IMR-90 (cell line): ENCODE measurements around the gene ABCC4.

Experiments
- POLR2A ChIP-seq: IDR thresholded peaks from 2 replicates; pipeline ENCODE4 v1.6.1; 2012; ENCODE audit warnings: mild to moderate bottlenecking, low read depth, low read length
- RAD21 ChIP-seq: IDR thresholded peaks from 2 replicates; pipeline ENCODE4 v1.6.1; 2012; ENCODE audit warnings: low read length, improper control_type of control experiment
- TF ChIP-seq, protein P1 (sequence below): conservative IDR thresholded peaks from 2 replicates; pipeline ENCODE4 v1.5.1; 2012; ENCODE audit warnings: mild to moderate bottlenecking, low read depth, low read length, improper control_type of control experiment
- TF ChIP-seq, protein P2 (sequence below): fragments of 150-350 bp; IDR thresholded peaks from 2 replicates; pipeline ENCODE4 v1.6.1; 2017; ENCODE audit warnings: mild to moderate bottlenecking, antibody characterized with exemption, low read length, low read depth

DNA sequence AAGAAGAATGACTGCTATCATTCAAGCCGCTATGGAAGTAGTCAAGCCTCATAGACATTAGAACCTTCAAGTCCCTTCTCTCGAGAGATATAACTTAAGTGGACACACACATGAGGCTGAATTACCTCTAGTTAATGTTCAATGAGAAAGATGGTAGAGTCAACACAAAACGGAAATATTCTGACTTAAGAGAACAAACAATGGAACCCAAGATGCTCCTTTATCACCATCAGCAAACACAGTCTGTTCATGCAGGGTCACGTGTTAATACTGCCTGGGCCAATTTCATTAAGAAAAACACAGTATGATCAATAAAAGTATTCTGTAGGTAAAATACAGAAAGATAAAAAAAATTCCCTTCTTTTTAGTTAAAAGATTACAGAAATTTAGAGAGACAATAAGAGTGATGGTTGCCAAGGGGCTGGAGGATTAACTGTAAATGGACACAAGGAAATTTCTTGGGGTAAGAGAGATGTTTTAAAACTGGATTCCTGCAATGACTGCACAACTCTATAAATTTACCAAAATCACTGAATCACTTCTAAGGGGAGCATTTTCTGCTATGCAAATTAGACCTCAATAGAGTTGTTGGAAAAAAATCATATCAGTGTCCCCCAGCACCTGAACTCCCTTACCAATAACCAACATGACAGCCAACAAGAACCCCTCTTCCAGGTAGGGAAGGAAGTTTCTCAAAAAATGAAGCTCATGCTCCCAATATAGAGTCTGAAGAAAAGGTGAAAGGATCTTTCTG is 256.6 kb downstream of the ABCC4 start:
- TF ChIP-seq RAD21 = no peak
- TF ChIP-seq, protein P1, sequence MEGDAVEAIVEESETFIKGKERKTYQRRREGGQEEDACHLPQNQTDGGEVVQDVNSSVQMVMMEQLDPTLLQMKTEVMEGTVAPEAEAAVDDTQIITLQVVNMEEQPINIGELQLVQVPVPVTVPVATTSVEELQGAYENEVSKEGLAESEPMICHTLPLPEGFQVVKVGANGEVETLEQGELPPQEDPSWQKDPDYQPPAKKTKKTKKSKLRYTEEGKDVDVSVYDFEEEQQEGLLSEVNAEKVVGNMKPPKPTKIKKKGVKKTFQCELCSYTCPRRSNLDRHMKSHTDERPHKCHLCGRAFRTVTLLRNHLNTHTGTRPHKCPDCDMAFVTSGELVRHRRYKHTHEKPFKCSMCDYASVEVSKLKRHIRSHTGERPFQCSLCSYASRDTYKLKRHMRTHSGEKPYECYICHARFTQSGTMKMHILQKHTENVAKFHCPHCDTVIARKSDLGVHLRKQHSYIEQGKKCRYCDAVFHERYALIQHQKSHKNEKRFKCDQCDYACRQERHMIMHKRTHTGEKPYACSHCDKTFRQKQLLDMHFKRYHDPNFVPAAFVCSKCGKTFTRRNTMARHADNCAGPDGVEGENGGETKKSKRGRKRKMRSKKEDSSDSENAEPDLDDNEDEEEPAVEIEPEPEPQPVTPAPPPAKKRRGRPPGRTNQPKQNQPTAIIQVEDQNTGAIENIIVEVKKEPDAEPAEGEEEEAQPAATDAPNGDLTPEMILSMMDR = no peak
- TF ChIP-seq POLR2A = no peak
- TF ChIP-seq, protein P2, sequence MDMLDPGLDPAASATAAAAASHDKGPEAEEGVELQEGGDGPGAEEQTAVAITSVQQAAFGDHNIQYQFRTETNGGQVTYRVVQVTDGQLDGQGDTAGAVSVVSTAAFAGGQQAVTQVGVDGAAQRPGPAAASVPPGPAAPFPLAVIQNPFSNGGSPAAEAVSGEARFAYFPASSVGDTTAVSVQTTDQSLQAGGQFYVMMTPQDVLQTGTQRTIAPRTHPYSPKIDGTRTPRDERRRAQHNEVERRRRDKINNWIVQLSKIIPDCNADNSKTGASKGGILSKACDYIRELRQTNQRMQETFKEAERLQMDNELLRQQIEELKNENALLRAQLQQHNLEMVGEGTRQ = no peak
